Kidney (tissue), 14 donors: ENCODE results near the gene ITPR2. TPM values are rescaled to one million over a fixed set of nuclear protein-coding genes. Genes with fewer than 3 reads are reported as not detected.

Source experiments
- DNase-seq, 5 donors: peaks; one replicate each; pipeline ENCODE4 v3.0.0-alpha.2; 2013 to 2020
- FAIRE-seq: peaks from 2 replicates; lab custom pipeline; 2012; peaks lifted over from hg19 to GRCh38; lab: Jason Lieb, UNC
- H3K27ac ChIP-seq, 2 donors: one replicate each; pipeline ENCODE4 v1.7.0; 2013; ENCODE audit warnings: low read depth in 2 of 2, low read length in 2 of 2, inconsistent platforms in 1 of 2
- H3K27me3 ChIP-seq: one replicate; pipeline ENCODE4 v1.7.1; 2013; ENCODE audit warnings: low read length, inconsistent platforms; ENCODE audit not compliant: control insufficient read depth, insufficient read depth
- H3K36me3 ChIP-seq, 3 donors: one replicate each; pipeline versions ENCODE4 v1.7.0 to v1.7.1; 2013; ENCODE audit warnings: low read length in 3 of 3, control low read depth in 1 of 3, inconsistent platforms in 1 of 3; ENCODE audit not compliant: insufficient read depth in 3 of 3, control insufficient read depth in 2 of 3
- H3K4me1 ChIP-seq, 3 donors: one replicate each; pipeline versions ENCODE4 v1.7.0 to v1.7.1; 2013; ENCODE audit warnings: low read length in 3 of 3, inconsistent platforms in 1 of 3, low read depth in 1 of 3; ENCODE audit not compliant: control insufficient read depth in 2 of 3, insufficient read depth in 2 of 3
- H3K4me3 ChIP-seq, 3 donors: one replicate each; pipeline versions ENCODE4 v1.7.0 to v1.8.1; 2013; ENCODE audit warnings: low read length in 3 of 3, control low read depth in 1 of 3, inconsistent platforms in 1 of 3
- H3K9ac ChIP-seq, 3 donors: one replicate each; pipeline versions ENCODE4 v1.7.0 to v1.7.1; 2013; ENCODE audit warnings: low read length in 3 of 3, control low read depth in 1 of 3, inconsistent platforms in 1 of 3
- H3K9me3 ChIP-seq, 3 donors: one replicate each; pipeline versions ENCODE4 v1.7.0 to v1.7.1; 2013; ENCODE audit warnings: low read length in 3 of 3, control low read depth in 1 of 3, inconsistent platforms in 1 of 3; ENCODE audit not compliant: control insufficient read depth in 2 of 3, insufficient read depth in 1 of 3
- CTCF ChIP-seq: IDR thresholded peaks from 3 replicates; pipeline ENCODE4 v1.5.1; 2012; ENCODE audit warnings: mild to moderate bottlenecking, moderate library complexity, borderline replicate concordance; ENCODE audit not compliant: insufficient read depth; ENCODE audit errors: extremely low read depth
- intact Hi-C: fragments of 100-400 bp; cut with DNase I; formaldehyde crosslinking; loops from one replicate; pipeline ENCODE4 v1.11.1; 2022
- polyA plus RNA-seq: library from polyadenylated mRNA; stranded (reverse); fragments of 350-450 nt; fragmentation: Illumina TruSeq; extraction: RNeasy Lipid Tissue Mini Kit (QIAGEN cat#74804); gene quantifications from one replicate; pipeline ENCODE4 v1.2.3, GENCODE V29; 2014; ENCODE audit warnings: low read depth, low replicate concordance; ENCODE audit not compliant: insufficient read depth
- total RNA-seq: library from RNA; stranded (reverse); fragmentation: NEBNext Ultra II Directional; extraction: Animal tissue kit (Norgen Biotek cat#: 25700); gene quantifications from one replicate; pipeline ENCODE4 v1.2.1, GENCODE V29; 2021
- donor health status: control.
- donor health status: control.
- donor health status: control.
- donor health status: control.
- donor health status: control.
- donor health status: DM: yes; HTN: yes; CAD: no.
- donor health status: Normal renal cell carcinoma (clear cell type).

The ITPR2 gene
- total and polyA plus RNA-seq, 2 donors from 2014 or later, result 5.7 to 56.9 TPM

- FAIRE-seq, result no peak
- H3K9me3 ChIP-seq, result no peaks in the 10 kb centered on the region
- H3K4me3 ChIP-seq, result no peak overlapping the region
- H3K27ac ChIP-seq, result no peak overlapping the region
- H3K36me3 ChIP-seq, result no peaks in the 10 kb centered on the region
- peaks cover 3 to 7% (median 4%) of the 10 kb centered on the region in 3 donors for H3K4me1 ChIP-seq
- H3K27me3 ChIP-seq, result no peaks in the 10 kb centered on the region
- DNase-seq, result no peak
- TF ChIP-seq CTCF, result no peak
- intact Hi-C loops, result no loop called here
- H3K9ac ChIP-seq, result no peak overlapping the region
Measured at GRCh38 chr12:26705851-26706250, 127.1 kb downstream of the ITPR2 start.

- Histone ChIP-seq H3K4me3 (no peak overlapping the region), H3K9ac (no peak overlapping the region), H3K9me3 (no peaks in the 10 kb centered on the region), H3K36me3 (no peaks in the 10 kb centered on the region), H3K27ac (no peak overlapping the region), H3K27me3 (no peaks in the 10 kb centered on the region), H3K4me1 (peaks cover 3 to 7% (median 4%) of the 10 kb centered on the region in 3 donors)
- peak in 2 of 5 donors; percentile 36 to 64 for DNase-seq
- FAIRE-seq, result no peak
- intact Hi-C loops, result no loop called here
- no peak for TF ChIP-seq CTCF
Measured at GRCh38 chr12:26704684-26705460, 128.1 kb downstream of the ITPR2 start.

GRCh38 chr12:26704214-26704613 is 128.8 kb downstream of the ITPR2 start:
- Histone ChIP-seq H3K27me3 (no peaks in the 10 kb centered on the region), H3K27ac (no peak overlapping the region), H3K4me3 (no peak overlapping the region), H3K36me3 (no peaks in the 10 kb centered on the region), H3K9me3 (no peaks in the 10 kb centered on the region), H3K9ac (no peak overlapping the region), H3K4me1 (peaks cover 3 to 7% (median 4%) of the 10 kb centered on the region in 3 donors)
- FAIRE-seq (no peak), DNase-seq (no peak)
- intact Hi-C loops, result no loop called here
- no peak for TF ChIP-seq CTCF

- no peak overlapping the region for H3K4me3 ChIP-seq
- FAIRE-seq (no peak), DNase-seq (no peak)
- H3K9me3 ChIP-seq, result no peaks in the 10 kb centered on the region
- peaks cover 2 to 7% (median 3%) of the 10 kb centered on the region in 3 donors for H3K4me1 ChIP-seq
- intact Hi-C loops, result no loop called here
- no peak overlapping the region for H3K9ac ChIP-seq
- no peak for TF ChIP-seq CTCF
- no peaks in the 10 kb centered on the region for H3K27me3 ChIP-seq
- no peak overlapping the region for H3K27ac ChIP-seq
- no peaks in the 10 kb centered on the region for H3K36me3 ChIP-seq
Measured at GRCh38 chr12:26702741-26703140, 130.3 kb downstream of the ITPR2 start.
